Measurements from ENCODE around the gene IPO13. TPM values are rescaled to one million over a fixed set of nuclear protein-coding genes. Genes with fewer than 3 reads are reported as not detected.

Gene IPO13
- total RNA-seq, 2 donors from 2014 or later, result 25.9 to 28.1 TPM

DNA sequence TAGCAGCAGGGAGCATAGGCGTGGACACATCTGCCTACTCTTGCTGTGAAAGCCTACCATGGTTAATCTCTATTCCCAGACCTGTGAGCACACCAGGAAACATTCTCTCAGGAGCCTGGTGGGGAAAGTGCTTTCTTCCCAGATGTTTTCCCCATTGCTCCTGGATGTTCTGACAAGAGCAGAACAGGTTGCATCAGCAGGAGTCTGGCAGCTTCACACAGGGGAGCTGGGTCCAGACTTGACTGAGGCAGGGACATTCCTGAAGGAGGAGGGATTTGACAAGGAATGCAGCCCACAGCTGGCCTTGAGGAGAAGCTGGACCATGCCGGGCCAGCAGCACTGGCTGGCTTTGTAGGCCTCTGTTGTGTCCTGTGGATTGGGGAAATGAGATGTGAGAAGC is 34.1 kb upstream of the IPO13 start:
- no peak overlapping the region for H3K27ac ChIP-seq
- H3K36me3 ChIP-seq, result no peaks in the 10 kb centered on the region
- H3K9me3 ChIP-seq, result no peaks in the 10 kb centered on the region
- DNase-seq (ENCODE audit: low spot score), result no peak
- H3K4me3 ChIP-seq, result no peak overlapping the region
- no peaks in the 10 kb centered on the region for H3K4me1 ChIP-seq
- TF ChIP-seq, protein P1, sequence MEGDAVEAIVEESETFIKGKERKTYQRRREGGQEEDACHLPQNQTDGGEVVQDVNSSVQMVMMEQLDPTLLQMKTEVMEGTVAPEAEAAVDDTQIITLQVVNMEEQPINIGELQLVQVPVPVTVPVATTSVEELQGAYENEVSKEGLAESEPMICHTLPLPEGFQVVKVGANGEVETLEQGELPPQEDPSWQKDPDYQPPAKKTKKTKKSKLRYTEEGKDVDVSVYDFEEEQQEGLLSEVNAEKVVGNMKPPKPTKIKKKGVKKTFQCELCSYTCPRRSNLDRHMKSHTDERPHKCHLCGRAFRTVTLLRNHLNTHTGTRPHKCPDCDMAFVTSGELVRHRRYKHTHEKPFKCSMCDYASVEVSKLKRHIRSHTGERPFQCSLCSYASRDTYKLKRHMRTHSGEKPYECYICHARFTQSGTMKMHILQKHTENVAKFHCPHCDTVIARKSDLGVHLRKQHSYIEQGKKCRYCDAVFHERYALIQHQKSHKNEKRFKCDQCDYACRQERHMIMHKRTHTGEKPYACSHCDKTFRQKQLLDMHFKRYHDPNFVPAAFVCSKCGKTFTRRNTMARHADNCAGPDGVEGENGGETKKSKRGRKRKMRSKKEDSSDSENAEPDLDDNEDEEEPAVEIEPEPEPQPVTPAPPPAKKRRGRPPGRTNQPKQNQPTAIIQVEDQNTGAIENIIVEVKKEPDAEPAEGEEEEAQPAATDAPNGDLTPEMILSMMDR (IDR thresholded peaks at IDR 0.05), result no peak
- no peaks in the 10 kb centered on the region for H3K27me3 ChIP-seq

DNA sequence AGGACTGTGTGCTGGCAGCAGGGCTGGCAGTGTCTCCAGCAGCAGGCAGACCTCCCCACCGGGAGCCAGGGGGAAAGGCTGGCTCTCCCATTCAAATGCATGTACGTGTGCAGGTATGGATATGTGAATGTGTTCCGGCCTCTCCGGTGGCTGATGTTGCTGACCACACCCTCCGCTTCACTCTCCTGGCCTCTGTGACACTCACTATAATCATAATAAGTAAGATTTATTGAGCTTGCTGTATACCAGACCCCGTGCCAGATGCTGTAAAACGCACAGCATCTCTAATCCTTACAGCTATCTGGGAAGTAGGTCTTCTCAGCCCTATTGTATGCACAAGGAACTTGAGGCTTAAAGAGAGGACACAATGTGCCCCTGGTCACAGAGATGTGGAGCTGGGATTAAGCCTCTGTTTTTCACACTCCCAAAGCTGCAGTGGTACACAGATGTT is 33.7 kb upstream of the IPO13 start:
- H3K36me3 ChIP-seq, result no peaks in the 10 kb centered on the region
- no peak overlapping the region for H3K27ac ChIP-seq
- no peaks in the 10 kb centered on the region for H3K4me1 ChIP-seq
- DNase-seq (ENCODE audit: low spot score), result no peak
- TF ChIP-seq, protein P1 (IDR thresholded peaks at IDR 0.05), result no peak
- H3K9me3 ChIP-seq, result no peaks in the 10 kb centered on the region
- H3K4me3 ChIP-seq, result no peak overlapping the region
- H3K27me3 ChIP-seq, result no peaks in the 10 kb centered on the region

DNA sequence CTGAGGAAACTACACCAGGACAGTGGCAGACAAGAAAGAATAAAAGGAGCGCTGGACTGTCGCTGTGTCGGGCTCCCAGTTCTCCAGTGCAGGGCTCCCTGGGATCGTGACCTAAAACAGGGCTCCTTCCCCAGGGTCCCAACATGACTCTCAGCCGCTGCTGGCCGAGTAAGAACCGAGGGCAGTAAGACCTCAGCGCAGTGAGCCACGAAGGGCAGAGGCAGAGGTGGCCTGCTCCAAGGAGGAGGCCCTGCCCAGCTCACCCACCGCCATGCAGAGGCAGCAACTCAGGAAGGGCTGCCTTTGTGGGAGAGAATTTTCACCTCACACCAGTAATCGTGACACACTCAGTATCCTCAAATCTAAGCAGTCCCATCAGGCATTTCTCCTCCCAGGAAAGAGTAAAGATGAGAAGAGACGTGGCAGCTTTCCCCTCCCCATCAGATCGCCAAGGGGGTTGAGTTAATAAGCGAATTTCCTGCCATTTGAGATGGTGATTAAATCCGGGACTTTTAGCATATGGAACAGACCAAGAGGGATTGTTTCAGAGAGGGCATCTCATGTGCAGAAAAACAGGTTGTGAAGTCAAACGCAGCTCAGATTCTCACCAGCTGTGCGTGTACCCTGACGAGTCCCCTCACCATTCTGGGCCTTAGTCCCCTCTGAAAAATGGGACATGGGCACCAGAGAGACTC is 32.9 kb upstream of the IPO13 start:
- Histone ChIP-seq H3K4me3 (no peak overlapping the region), H3K9me3 (no peaks in the 10 kb centered on the region), H3K27ac (no peak overlapping the region), H3K27me3 (no peaks in the 10 kb centered on the region), H3K36me3 (no peaks in the 10 kb centered on the region), H3K4me1 (no peaks in the 10 kb centered on the region)
- TF ChIP-seq, protein P1 (IDR thresholded peaks at IDR 0.05), result no peak
- no peak for DNase-seq (ENCODE audit: low spot score)

DNA sequence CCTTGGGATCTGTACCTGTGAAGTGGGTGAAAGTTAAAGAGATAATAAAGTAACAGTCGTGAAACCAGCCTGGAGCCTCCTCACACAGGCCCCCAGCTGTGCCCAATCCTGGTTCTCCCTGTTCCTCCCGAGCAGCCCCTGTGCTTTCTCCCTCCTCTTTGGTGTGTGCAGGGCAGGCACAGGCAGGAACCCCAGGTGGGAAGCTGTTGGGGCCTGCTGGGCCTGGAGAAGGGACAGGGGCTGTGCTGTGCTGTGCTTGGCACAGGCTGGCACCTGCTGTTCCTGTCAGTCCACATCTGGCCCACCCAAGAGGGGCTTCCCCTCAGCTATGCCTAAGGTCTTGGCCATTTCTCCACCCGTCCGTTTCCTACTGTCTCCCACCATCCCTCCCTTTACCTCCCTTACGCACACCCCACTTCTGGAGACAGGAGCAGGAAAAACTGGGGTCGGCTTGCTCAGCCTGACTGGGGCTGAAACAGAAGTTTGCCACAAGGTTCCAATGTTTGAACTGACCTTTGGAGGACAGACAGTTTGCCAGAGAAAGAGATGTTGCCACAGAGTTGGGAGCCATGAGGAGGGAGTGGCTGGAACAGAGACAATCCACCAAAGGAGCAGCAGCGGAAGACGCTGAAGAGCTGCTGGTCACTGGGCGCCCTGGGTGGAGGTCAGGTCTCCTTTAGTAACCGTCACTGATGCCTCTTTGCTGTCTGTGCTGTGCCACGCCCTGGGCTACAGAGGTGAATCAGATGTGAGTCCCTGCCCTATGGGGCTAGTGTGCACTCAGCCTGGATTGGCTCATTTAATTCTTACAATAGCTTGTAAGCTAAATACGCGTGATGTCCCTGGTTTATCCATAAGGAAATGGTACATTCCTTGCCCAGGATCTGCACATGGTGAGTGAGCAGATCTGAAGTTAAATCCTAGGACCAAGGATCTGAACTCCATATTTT is 31.9 kb upstream of the IPO13 start:
- no peaks in the 10 kb centered on the region for H3K9me3 ChIP-seq

DNA sequence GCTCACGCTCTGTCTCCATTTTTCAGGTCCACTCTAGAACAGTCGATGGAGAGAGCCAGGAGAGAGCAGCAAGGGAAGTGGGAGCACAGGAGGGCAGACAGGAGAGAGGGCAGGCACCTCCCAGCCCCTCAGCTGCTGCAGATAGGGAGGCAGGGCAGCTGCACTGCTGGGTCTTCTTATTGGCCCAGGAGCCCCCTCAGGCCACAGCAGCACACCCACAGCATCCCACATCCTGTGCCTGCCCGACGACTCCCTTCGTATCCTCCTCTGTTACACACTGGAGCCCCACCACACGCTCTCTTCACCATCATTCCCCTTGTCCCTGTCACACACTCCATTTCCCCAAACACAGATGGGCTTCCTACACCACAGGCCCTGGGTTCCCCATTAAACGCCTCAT is 26.8 kb upstream of the IPO13 start:
- Histone ChIP-seq H3K4me3 (no peak overlapping the region), H3K36me3 (no peaks in the 10 kb centered on the region), H3K9me3 (no peaks in the 10 kb centered on the region), H3K4me1 (no peaks in the 10 kb centered on the region), H3K27ac (no peak overlapping the region), H3K27me3 (no peaks in the 10 kb centered on the region)
- TF ChIP-seq, protein P1 (IDR thresholded peaks at IDR 0.05), result no peak
- DNase-seq (ENCODE audit: low spot score), result no peak

More for the DNA sequence above, 31.9 kb upstream of the IPO13 start:
- TF ChIP-seq, protein P1 (IDR thresholded peaks at IDR 0.05), result no peak
- no peak overlapping the region for H3K27ac ChIP-seq
- H3K4me1 ChIP-seq, result no peaks in the 10 kb centered on the region
- no peak for DNase-seq (ENCODE audit: low spot score)
- no peaks in the 10 kb centered on the region for H3K27me3 ChIP-seq
- H3K4me3 ChIP-seq, result no peak overlapping the region
- no peaks in the 10 kb centered on the region for H3K36me3 ChIP-seq

Data from right atrium auricular region (tissue), 2 donors.